Bronchial epithelial cell (primary cell): Measurements from ENCODE around the gene SYTL2. TPM values are rescaled to one million over a fixed set of nuclear protein-coding genes. Genes with fewer than 3 reads are reported as not detected.

Source experiments
- DNase-seq: peaks from one replicate; pipeline ENCODE4 v3.0.0-alpha.2; 2010; ENCODE audit warnings: low read depth
- FAIRE-seq: peaks from 2 replicates; lab custom pipeline; 2011; peaks lifted over from hg19 to GRCh38; lab: Jason Lieb, UNC
- H3K27me3 ChIP-seq: 2 replicates; pipeline ENCODE4 v1.5.1; 2011; ENCODE audit warnings: low read length; ENCODE audit not compliant: control insufficient read depth, insufficient read depth
- H3K36me3 ChIP-seq: 2 replicates; pipeline ENCODE4 v1.5.1; 2011; ENCODE audit warnings: low read length; ENCODE audit not compliant: control insufficient read depth, insufficient read depth
- H3K4me3 ChIP-seq: 2 replicates; pipeline ENCODE4 v1.5.1; 2011; ENCODE audit warnings: mild to moderate bottlenecking, low read depth, low read length, control low read depth
- CTCF ChIP-seq: IDR thresholded peaks from 2 replicates; pipeline ENCODE4 v1.5.1; 2011; ENCODE audit warnings: mild to moderate bottlenecking, moderate library complexity, low read length, control low read depth, inconsistent platforms; ENCODE audit not compliant: insufficient read depth, severe bottlenecking
- total RNA-seq: library from RNA; depleted of rRNA; stranded (reverse); fragments of >200 nt; gene quantifications from 2 replicates; pipeline ENCODE4 v1.2.1, GENCODE V29; 2014

SYTL2 gene
- total RNA-seq, 1 donor from 2014 or later = 8.2 TPM

- Histone ChIP-seq H3K36me3 (no peaks in the 10 kb centered on the region), H3K27me3 (no peaks in the 10 kb centered on the region), H3K4me3 (no peak overlapping the region)
- FAIRE-seq = no peak
- DNase-seq = no peak
- peak; percentile 11 for TF ChIP-seq CTCF
Measured at GRCh38 chr11:85809863-85810262, 1.1 kb downstream of the SYTL2 start.

GRCh38 chr11:85809191-85809590 is 1.8 kb downstream of the SYTL2 start:
- no peak for TF ChIP-seq CTCF
- no peak for DNase-seq
- Histone ChIP-seq H3K4me3 (no peak overlapping the region), H3K27me3 (no peaks in the 10 kb centered on the region), H3K36me3 (no peaks in the 10 kb centered on the region)
- no peak for FAIRE-seq

GRCh38 chr11:85806876-85807275 is 4.1 kb downstream of the SYTL2 start:
- FAIRE-seq (no peak), DNase-seq (peak; percentile 82)
- H3K27me3 ChIP-seq = no peaks in the 10 kb centered on the region
- no peak overlapping the region for H3K4me3 ChIP-seq
- no peaks in the 10 kb centered on the region for H3K36me3 ChIP-seq
- no peak for TF ChIP-seq CTCF

- no peak for TF ChIP-seq CTCF
- Histone ChIP-seq H3K4me3 (no peak overlapping the region), H3K27me3 (no peaks in the 10 kb centered on the region), H3K36me3 (no peaks in the 10 kb centered on the region)
- DNase-seq (no peak), FAIRE-seq (no peak)
Measured at GRCh38 chr11:85806016-85806415, 4.9 kb downstream of the SYTL2 start.

GRCh38 chr11:85805387-85805786 is 5.6 kb downstream of the SYTL2 start:
- no peak for TF ChIP-seq CTCF
- no peaks in the 10 kb centered on the region for H3K27me3 ChIP-seq
- no peaks in the 10 kb centered on the region for H3K36me3 ChIP-seq
- no peak overlapping the region for H3K4me3 ChIP-seq
- DNase-seq (no peak), FAIRE-seq (no peak)

GRCh38 chr11:85803920-85804319 is 7.0 kb downstream of the SYTL2 start:
- no peaks in the 10 kb centered on the region for H3K27me3 ChIP-seq
- FAIRE-seq = no peak
- H3K4me3 ChIP-seq = no peak overlapping the region
- no peak for DNase-seq
- TF ChIP-seq CTCF = no peak
- H3K36me3 ChIP-seq = no peaks in the 10 kb centered on the region
